ENCODE data around the gene TGFBR2.

GRCh38 chr3:30676424-30677346 is 70.3 kb downstream of the TGFBR2 start:
- no peak for TF ChIP-seq POLR2AphosphoS5 (IDR thresholded peaks at IDR 0.05; ENCODE audit: low read depth)
- TF ChIP-seq CTCF (conservative IDR thresholded peaks at IDR 0.05; ENCODE audit: low read depth in 2 of 2): no peak

Data from GM23338 (cell line).